Activated T-cell treated with anti-CD3 and anti-CD28 coated beads for 1 hour (primary cell): Measurements from ENCODE around the gene FIGNL1.

ENCODE experiments used
- DNase-seq: peaks from one replicate; pipeline ENCODE4 v3.0.0-alpha.2; 2020; ENCODE audit warnings: low read depth

FIGNL1 gene, protein sequence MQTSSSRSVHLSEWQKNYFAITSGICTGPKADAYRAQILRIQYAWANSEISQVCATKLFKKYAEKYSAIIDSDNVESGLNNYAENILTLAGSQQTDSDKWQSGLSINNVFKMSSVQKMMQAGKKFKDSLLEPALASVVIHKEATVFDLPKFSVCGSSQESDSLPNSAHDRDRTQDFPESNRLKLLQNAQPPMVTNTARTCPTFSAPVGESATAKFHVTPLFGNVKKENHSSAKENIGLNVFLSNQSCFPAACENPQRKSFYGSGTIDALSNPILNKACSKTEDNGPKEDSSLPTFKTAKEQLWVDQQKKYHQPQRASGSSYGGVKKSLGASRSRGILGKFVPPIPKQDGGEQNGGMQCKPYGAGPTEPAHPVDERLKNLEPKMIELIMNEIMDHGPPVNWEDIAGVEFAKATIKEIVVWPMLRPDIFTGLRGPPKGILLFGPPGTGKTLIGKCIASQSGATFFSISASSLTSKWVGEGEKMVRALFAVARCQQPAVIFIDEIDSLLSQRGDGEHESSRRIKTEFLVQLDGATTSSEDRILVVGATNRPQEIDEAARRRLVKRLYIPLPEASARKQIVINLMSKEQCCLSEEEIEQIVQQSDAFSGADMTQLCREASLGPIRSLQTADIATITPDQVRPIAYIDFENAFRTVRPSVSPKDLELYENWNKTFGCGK

DNA sequence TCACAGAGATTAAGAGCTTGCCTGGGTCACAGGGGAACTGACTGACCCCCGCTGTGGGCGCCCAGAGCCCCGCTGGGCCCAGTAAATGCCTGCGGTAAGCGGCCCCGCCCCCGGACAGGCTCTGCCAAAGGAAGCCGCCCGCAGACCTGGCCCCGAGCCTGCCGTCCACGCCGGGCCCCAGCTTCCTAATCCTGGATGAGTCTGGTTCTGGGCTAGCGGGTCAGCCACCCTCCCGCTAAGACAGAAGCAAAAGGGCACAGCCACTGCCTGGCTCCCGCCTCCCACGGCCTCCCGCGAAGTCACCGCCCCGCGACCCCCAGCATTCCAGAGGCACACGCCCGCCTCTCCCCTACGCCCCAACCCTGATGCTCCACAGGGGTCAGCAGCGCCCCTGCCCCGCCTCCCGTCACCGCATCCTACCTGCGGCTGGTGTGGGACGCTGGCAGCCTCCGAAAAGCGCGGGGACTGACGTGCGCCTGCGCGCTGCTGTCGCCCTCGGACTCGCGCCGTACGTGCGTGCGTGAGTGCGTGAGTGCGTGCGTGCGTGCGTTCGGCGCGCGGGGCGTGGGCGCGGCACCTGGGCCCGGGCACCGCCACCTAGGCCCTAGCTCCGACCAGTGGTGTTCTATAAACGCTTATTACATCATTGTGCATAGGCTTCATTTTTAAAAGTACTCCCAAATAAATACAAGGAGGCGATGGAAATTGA lies at the start of gene FIGNL1:
FIGNL1 (minus strand) TSS at position 470 of the 709 bp plus-strand sequence. CDS start 3,063 bp downstream, outside the sequence.
- peak; percentile 65 for DNase-seq

DNA sequence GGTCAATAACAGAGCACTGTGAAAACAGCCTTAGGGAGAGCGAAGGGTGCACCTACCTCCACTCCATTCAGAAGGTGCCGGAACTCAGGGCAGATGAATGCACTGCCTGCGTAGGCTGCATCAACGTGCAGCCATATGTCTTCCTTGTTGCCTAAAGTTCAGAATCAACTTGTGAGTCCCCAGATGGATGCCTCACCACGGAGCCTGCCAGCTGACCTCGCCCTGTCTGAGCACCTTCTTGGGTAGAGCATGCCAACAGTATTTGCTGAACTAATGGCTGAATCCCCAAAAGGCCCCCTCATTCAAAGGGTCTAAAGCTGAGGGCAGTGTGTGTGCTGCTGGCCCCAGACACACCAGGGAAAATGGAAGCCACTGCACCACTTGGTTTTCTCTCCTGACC lies 48.9 kb upstream of the FIGNL1 start:
- no peak for DNase-seq

DNA sequence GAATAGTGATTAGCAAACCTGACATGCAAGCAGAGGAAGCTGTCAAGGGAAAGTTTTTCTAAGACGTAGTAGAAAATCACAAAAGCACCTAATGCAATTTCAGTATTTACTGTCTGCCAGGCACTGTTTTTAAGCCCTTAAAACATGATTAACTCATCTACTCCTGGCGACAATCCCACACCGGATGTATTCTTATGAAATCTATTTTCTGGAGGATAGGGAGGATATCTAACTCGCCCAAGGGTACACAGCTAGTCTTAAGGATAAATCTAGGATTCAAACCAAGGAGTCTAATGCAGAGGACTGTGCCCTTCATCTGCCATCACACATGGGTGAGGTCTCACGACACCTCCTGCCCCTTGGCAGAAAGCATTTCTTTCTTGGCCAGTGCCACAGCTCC lies 47.8 kb upstream of the FIGNL1 start:
- DNase-seq = no peak

DNA sequence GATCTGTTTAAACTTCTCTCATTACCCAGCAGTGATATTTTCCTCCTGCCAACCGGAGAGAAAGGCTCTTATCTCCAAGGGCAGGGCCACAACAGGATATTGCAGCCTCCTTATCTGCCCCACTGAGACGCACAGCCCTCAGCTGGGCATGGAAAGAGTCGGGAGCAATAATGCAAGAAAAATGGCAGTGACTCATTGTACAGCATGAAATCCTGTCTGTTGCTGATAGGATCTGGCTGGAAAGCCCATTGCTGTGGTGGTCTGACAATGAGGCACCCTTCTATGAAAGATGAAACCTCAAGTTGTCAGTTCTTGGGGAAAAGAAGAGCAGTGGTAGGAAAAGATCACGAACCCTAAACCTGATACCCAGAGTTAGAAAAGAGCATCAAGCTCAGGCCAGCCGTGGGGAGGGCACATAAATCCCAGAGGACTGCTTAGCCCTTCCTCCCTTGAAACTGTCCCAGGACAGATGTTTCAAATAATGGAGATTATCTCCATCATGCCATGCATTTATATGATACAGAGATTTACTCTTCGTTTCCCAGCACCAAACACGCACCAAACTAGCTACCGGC lies 47.0 kb upstream of the FIGNL1 start:
- DNase-seq = no peak

DNA sequence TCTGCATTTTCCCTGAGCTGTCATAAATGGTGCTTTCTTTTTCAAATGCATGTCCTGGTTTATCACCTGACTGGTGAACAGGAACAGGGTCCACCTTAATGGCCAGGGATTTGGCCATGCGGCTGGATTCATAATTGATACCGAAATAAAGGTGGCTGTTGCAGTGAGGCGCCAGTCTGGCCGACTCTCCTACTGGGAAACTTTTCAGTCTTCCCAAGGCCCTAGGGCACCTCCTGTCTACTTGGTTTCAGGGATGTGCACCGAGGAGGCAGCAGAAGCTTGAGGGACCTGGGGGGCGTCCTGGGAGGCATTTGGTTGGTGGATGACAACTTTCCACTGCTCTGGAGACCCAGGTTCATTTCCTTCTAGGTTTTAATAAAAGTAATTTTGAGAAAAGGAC lies 46.4 kb upstream of the FIGNL1 start:
- no peak for DNase-seq

DNA sequence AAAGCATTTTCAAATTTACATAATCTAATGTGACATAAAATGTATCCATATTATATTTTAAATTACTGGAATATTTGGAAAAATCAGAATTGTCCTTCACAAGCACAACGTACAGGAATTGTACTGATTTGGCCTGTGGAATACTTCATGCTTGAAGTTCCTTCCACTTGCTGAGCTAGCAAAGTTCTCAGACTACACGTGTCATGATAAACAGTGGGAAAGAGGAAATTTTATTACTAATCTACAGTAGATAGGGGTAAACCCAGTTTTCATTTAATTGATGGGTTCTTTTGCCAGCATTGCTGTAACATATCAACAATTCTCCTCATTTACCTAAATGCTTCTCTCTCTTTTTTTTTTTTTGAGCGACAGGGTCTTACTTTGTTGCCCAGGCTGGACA lies 45.6 kb upstream of the FIGNL1 start:
- no peak for DNase-seq

DNA sequence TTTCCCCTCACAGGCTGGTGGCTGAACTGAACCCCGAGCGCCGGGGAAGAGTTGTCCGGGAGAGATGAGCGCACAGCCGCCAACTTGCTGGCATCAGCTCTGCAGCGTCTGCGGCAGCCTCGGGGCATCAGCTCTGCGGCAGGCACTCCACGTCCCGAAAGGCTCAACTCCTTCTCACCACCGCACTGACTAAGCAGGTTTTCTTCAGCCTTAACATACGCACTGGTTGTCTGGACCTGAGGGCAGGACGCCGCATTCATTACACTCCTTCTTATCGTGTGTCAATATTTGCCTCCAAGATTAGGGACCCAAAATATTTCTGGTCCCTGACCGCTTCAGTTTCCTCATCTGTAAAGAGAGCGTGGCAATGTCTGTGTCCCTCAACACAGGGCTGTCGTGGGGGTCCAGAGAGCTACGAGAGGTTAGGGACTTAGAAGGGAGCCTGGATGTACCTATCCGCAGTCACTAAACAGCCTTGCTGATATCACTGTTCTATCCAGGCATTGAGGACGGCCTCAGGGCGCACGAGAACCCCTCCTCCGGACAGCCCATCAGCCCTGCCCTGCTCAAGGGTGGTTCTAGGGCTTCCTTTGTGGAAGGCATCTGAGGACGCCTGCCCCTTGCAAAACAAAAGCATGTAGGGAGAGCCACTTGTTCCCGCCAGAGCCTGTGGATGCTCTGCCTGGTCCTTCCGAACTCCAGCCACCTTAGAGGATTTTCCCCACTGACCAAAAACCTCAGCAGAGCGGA lies 42.8 kb upstream of the FIGNL1 start:
- no peak for DNase-seq

DNA sequence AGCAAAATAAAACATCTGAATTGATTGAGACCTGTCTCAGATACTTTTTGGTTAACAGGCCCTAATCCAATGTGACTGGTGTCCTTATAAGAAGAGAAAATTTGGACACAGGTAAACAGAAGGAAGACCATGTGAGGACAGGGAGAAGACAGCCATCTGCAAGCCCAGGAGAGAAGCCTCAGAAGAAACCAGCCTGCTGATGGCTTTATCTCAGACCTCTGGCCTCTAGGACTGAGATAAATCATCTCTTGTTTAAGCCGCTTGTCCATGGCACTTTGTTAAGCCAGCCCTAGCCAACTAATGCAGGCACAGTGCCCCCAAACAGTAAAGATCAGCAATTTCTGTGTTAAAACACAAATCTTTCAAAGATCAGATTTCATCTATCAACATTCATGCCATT lies 41.8 kb upstream of the FIGNL1 start:
- no peak for DNase-seq

DNA sequence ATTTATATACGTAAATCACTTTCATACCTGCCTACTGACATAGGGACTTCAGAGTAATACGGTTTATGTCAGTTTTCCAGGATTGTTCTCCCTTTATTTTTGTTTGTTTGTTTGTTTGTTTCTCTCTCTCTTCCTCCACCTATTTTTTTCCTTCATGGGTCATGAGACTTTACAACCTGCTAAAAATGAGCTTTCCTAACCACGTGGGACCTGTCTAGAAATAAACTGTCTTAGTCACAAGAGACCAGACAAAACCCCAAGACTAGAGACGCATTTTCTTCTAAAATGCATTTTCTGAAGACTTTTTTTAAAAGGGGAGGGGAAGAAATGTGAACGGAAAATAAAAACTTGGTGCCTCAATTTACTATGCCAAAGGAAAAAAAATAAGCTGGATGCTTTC lies 41.1 kb upstream of the FIGNL1 start:
- no peak for DNase-seq

DNA sequence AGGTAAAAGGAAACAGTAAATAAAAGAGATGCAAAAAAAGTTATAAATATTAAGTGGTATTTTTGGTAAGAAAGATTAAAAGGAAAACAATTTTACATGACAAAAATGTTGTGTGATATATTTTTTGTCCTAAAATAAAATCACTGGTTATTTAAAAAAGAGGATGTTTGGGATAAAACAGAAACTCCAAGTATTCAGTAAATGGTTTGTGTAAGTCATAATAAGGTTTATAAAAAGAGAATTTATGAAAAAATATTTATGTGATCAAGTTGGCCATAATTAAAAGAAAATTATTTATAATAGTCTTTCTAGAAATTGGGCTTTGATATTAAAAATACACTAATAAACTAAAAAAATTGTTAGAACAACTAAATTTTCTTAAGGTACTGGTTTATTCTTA lies 38.2 kb upstream of the FIGNL1 start:
- no peak for DNase-seq

DNA sequence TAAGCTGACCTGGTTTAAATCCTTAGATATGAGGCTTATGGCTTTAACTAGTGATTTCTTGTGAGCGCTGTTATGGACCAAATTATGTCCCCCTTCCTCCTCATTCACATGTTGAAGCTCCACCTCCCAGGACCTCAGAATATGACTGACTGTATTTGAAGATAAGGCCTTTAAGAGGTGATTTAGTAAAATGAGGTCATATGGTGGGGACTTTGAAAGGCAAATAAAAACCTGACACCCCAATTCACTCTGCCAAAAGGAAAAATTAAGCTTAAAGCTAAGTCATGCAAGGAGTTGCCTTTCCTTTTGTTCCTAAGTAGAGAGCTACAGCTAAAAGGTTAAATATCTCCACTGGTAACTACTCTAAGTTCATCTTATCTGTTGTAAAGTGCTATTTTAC lies 36.4 kb upstream of the FIGNL1 start:
- no peak for DNase-seq

DNA sequence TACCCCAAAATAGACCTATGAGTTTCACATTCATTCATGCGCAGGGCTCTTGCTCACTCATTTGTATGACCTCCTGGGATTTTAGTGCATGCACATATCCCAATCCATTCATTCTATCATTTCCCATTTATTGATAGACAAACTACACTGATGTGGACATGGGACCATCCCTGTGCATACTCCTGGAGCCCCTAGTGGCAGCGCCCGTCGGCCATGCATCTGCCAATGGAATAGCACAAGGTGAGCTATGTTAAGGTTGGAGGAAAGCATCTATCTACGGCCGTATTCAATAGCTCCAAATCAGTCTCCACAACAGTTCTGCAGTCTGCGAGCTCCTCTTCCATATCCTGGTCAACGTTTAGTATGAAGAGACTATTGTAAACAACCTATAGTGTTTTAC lies 31.7 kb upstream of the FIGNL1 start:
- DNase-seq = no peak

DNA sequence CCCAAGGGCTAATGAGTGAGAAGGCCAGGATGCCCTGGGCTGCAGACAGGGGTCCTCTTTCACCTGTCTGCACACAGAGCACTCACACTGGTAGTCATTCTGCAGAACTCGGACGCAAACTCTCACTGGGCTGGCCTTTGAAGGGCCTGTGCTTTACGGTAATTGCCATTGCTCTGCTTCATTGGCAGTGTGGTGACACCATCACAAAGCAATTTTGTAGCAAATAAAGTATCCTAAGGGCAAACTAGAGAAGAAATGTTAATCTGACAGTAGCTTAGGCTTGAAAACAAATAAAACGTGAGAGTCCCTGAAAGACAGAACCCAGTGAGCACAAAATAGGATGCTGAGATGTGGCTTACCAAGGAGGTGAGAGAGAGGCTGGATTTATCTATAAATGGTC lies 30.6 kb upstream of the FIGNL1 start:
- no peak for DNase-seq

DNA sequence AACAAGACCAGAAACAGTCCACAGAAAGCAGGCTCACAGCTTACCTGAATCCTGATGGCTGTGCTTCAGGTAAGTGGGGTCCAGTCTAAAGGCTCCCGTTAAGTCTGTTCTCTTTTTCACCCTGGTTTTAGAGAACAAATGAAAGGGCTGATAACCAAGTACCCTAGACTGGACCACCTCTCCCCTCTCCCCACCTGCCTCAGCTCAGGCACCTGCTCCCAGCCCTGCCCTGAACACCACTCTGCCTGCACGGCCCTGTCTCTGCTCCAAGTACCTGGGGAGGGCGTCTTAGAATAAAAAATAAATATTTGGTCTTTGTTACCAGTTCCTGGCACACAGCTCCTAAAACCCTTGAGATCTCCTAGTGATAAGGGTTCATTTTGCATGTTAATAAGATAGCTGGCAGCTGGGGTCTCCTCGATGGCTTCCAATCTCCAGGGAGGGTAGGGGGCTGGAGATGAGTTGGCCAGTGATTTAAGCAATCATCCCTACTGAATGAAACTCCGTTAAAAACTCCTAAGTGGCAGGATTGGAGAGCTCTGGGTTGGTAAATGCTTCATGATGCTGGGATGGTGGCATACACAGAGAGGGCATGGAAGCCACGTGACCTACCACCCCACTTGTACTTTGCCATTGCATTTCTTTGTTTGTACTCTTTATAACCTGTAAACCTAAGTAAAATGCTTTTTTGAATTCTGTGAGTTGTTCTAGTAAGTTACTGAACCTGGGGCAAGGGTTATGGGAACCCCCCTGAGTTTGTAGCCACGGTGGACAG lies 29.8 kb upstream of the FIGNL1 start:
- DNase-seq = no peak

DNA sequence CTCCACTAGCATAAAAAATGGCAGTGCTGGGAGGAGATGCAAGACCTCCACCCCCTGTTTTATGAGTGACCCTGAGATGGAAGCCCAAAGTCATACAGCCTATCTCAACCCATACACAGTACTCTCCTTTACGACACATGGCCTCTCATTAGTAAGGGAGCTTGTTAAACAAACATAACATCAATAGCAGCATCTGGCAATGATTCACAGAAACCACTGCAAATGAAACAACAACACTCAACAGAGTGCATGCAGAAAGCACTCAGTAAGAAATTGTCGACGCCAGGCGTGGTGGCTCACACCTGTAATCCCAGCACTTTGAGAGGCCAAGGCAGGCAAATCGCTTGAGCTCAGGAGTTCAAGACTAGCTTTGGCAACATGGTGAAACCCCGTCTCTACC lies 27.5 kb upstream of the FIGNL1 start:
- DNase-seq = no peak

DNA sequence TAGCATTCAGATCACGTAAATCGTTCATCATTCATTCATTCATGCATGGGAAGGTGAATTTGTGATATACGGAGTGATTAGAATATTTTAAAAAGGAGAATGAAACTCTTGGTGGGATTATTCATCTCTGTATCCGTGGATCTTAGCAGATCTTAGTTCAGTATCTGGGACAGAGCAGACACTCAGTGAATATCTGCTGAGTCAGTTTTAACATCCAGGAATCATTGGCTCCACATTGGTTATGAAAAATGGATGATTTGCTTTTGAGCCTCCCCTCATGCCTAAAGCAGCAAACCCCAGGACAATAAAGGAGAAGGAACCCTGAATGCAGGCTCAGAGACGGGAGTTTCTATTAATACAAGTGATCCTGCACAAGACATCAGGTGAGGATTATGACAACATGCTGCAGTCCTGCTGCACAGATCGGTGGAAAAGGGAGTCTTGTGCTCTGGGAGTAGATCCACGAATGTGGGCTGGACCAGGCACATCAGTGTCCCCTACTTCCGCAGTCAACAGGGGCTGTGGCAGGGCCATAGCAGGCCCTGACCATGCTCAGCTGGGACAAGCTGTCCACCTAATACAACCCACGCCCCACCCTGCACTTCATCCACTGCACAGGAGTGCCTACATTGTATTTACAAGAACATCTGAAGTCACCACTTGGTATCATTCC lies 26.9 kb upstream of the FIGNL1 start:
- no peak for DNase-seq

DNA sequence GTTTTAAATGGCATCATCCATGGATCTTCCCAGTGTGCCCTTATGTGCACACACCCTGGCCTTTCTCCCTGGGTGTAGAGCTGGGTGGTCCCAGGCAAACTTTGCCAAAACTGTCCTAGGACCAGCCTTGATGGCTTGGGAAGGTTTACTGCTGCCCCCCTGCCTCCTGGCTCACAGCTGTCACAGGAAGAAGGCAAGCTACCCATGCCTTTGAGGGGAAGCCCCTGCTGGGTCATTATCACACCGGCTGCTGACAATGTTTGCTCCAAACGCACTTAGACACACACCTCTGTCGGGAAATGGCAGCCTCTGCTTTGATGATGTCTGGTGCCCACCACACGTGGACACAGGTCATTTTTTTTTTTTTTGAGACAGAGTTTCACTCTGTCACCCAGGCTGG lies 25.2 kb upstream of the FIGNL1 start:
- no peak for DNase-seq

DNA sequence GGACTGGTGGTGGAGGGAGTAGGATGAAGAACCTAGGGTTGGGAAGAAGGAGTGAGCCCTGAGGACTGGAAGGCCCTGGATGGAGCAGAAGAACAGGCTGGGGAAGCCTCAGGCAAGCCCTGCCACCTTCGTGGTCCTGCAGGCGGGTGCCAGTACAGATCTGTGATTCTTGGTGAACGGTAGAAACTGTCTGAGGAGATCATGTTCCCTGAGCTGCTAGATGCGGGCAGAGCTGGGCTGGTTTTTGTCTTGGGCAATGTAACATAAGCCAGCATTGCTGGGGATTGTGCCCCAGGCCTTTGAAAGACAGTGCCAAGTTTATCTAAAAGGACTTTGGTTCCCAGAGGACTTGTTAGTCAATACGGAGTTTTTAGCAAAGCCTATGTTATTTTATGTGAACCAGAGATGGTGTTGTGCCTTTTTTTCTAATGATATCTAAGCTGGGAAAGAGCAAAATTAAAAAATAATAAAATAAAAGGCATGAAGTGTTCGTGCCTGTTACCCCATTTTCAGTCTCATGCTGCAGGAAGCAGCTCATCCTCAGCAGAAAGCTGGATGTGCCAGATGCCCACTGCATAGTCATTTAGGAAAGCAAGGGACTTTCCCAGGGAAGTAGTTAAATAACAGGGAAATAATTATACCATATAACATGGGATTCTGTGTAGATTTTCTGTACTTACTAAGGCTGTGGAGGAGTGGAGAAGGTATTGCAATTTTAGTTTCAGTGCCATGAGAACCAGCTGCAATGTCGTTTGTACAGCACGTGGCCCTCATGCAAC lies 24.4 kb upstream of the FIGNL1 start:
- no peak for DNase-seq

DNA sequence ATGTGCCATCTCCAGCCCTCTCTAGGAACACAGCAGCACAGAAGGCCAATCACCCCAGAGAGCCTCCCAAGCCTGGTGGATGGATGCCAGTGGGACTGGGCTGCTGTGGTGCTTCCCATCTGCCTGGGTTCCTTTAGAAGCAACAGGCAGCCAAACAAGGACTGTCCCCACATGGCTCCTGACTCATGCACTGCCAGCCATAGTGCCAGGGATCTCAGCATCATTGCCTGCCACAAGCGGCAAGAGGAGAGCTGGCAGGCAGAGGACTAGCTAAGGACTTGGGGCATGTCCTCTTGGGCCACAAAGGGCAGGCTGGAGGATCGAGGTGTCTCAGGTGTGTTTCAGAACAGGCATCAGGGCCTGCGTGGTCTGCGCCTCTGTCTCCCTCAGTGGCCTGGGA lies 23.4 kb upstream of the FIGNL1 start:
- no peak for DNase-seq

DNA sequence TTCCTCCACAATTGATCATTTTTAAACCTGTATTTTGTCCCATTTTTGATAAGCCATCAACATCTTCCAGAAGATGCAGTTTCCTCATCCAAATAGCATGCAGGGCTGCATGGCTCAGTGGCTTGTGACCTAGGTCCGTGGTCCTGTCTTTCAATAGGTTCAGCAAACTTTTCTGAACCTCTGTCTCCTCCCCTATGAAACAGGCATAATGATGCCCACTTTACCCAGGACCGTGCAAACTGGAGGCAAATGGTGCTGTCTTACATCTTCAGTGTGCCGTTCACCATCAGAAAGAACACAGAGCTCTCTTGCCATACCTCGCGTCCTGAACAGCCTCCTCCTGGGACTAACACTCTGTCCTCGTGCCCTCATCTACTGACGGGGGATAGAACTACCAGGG lies 22.3 kb upstream of the FIGNL1 start:
- DNase-seq = no peak
